NCI-H526 (cell line): ENCODE results near the gene PLD1.
A peak's percentile ranks its signal among the peaks of the same experiment; 100 is the strongest.
"Not testable (repeated sequence)": the region's sequence is repeated elsewhere in the genome, so short reads cannot be mapped to it uniquely, and the experiment has no call there.

Source experiments
- DNase-seq, 2 experiments: peaks; one replicate each; lab custom pipeline; 2025; lab: John Stamatoyannopoulos, UW

PLD1 gene

GRCh38 chr3:171671709-171672108, 138.6 kb downstream of the PLD1 start:
- no peak for DNase-seq

GRCh38 chr3:171666516-171666915, 143.8 kb downstream of the PLD1 start:
- DNase-seq, result no peak

GRCh38 chr3:171663805-171664204, 146.5 kb downstream of the PLD1 start:
- no peak for DNase-seq

- DNase-seq, result no peak
These were observed 148.8 kb downstream of the PLD1 start for GRCh38 chr3:171661484-171661883.

GRCh38 chr3:171660188-171660587, 150.1 kb downstream of the PLD1 start:
- no peak for DNase-seq

- DNase-seq, result no peak
These were observed 151.4 kb downstream of the PLD1 start for GRCh38 chr3:171658841-171659240.

GRCh38 chr3:171654809-171655208, 155.5 kb downstream of the PLD1 start:
- DNase-seq, result no peak

- no peak for DNase-seq
These were observed 156.0 kb downstream of the PLD1 start for GRCh38 chr3:171654326-171654725.

GRCh38 chr3:171653701-171654100, 156.6 kb downstream of the PLD1 start:
- DNase-seq, result no peak

GRCh38 chr3:171652932-171653331, 157.4 kb downstream of the PLD1 start:
- DNase-seq, result no peak

- DNase-seq, result no peak
These were observed 160.2 kb downstream of the PLD1 start for GRCh38 chr3:171649911-171650592.

- DNase-seq, result no peak
These were observed 161.0 kb downstream of the PLD1 start for GRCh38 chr3:171649267-171649666.

GRCh38 chr3:171648069-171648468, 162.2 kb downstream of the PLD1 start:
- no peak for DNase-seq

GRCh38 chr3:171646357-171647133, 163.7 kb downstream of the PLD1 start:
- DNase-seq, result peak; percentile 47 to 76

- peak; percentile 58 to 85 for DNase-seq
These were observed 165.6 kb downstream of the PLD1 start for GRCh38 chr3:171644681-171645080.

GRCh38 chr3:171643681-171644080, 166.6 kb downstream of the PLD1 start:
- peak in 1 of 2 experiments; percentile 50 for DNase-seq

- DNase-seq, result no peak
These were observed 167.2 kb downstream of the PLD1 start for GRCh38 chr3:171643033-171643432.

- DNase-seq, result peak in 1 of 2 experiments; percentile 8
These were observed 169.5 kb downstream of the PLD1 start for GRCh38 chr3:171640520-171641412.

GRCh38 chr3:171636666-171637065, 173.6 kb downstream of the PLD1 start:
- DNase-seq, result no peak

GRCh38 chr3:171632766-171633165, 177.5 kb downstream of the PLD1 start:
- DNase-seq, result no peak

- not testable (repeated sequence) for DNase-seq
These were observed 183.5 kb downstream of the PLD1 start for GRCh38 chr3:171626799-171627198.

- DNase-seq, result no peak
These were observed 188.2 kb downstream of the PLD1 start for GRCh38 chr3:171622126-171622525.
